Pancreas (tissue), 10 donors: ENCODE data around the gene LRRC3. TPM values are rescaled to one million over a fixed set of nuclear protein-coding genes. Genes with fewer than 3 reads are reported as not detected.
A peak's percentile ranks its signal among the peaks of the same experiment; 100 is the strongest.

Experiments used
- ATAC-seq, 4 donors: fragments of 200-7000 bp; cut with Tn5 transposase; one replicate each; pipeline versions ENCODE4 v1.8.0 to v1.9.1; 2020; ENCODE audit warnings: mild to moderate bottlenecking in 4 of 4, moderate library complexity in 4 of 4
- DNase-seq, 6 donors: peaks; one replicate each; pipeline ENCODE4 v3.0.0-alpha.2; 2020
- FAIRE-seq: peaks from 2 replicates; lab custom pipeline; 2012; peaks lifted over from hg19 to GRCh38; lab: Jason Lieb, UNC
- H3K27ac ChIP-seq, 4 donors: fragments of 200-600 bp; sonication (generic); 1 replicate in 3 of 4; 2 replicates in 1 of 4; pipeline versions ENCODE4 v1.5.0 to v1.8.0; 2020
- H3K27me3 ChIP-seq, 4 donors: fragments of 200-600 bp; one replicate each; pipeline ENCODE4 v1.8.0; 2021
- H3K36me3 ChIP-seq, 3 donors: fragments of 200-600 bp; sonication (generic) in 1 of 3; one replicate each; pipeline versions ENCODE4 v1.5.0 to v1.8.0; 2020 to 2021
- H3K4me1 ChIP-seq, 3 donors: fragments of 200-600 bp; one replicate each; pipeline ENCODE4 v1.8.0; 2021
- H3K4me3 ChIP-seq, 4 donors: fragments of 200-600 bp; sonication (generic) in 2 of 4; one replicate each; pipeline versions ENCODE4 v1.5.0 to v1.8.0; 2020 to 2021
- H3K9me3 ChIP-seq, 4 donors: fragments of 200-600 bp; one replicate each; pipeline ENCODE4 v1.8.0; 2021
- WGBS, 2 donors: extraction: QIAGEN DNeasy Blood & Tissue Kit; methylation state at CpG; one replicate each; pipeline ENCODE4 v1.1.7; 2013; 5-methylcytosine and 5-hydroxymethylcytosine counted together
- intact Hi-C, 3 donors: fragments of 100-400 bp; cut with DNase I; formaldehyde crosslinking; loops; one replicate each; pipeline versions ENCODE4 v1.11.1 to v1.14.2; 2022
- polyA plus RNA-seq, 2 donors: library from polyadenylated mRNA; stranded (reverse); fragments of 200-250 nt; gene quantifications; one replicate each; pipeline ENCODE4 v1.2.3, GENCODE V29; 2013
- total RNA-seq, 6 donors: library from RNA; stranded (reverse); fragmentation: NEBNext Ultra II Directional in 4 of 6; extraction: Animal tissue kit (Norgen Biotek cat#: 25700) in 4 of 6; gene quantifications; one replicate each; pipeline versions ENCODE4 v1.2.1 to v1.2.4, GENCODE V29; 2021 to 2023
- TF ChIP-seq, protein P1 (sequence below), 4 donors: fragments of 200-600 bp; sonication (generic) in 3 of 4; IDR thresholded peaks; one replicate each; pipeline versions ENCODE4 v1.5.0 to v1.8.0; 2021; ENCODE audit warnings: antibody characterized with exemption in 4 of 4
- donor health status: healthy with polysubstance abuse.
- donor health status: DM: no; HTN: no; CAD: no; lungs with moderate emphysema.
- donor health status: DM: no; HTN: no; CAD: no.
- donor health status: control.
- donor health status: control.
- donor health status: Bipolar disorder and iron deficiency.
- donor health status: DM: yes; HTN: yes; CAD: no.
- donor health status: DM: no; HTN: no; CAD: no.
- donor health status: DM: no; HTN: no; CAD: no.
- donor health status: DM: yes; HTN: yes; CAD: no.

The LRRC3 gene
- total and polyA plus RNA-seq, 8 donors, result 0.35 to 1.7 (median 0.47) TPM

DNA sequence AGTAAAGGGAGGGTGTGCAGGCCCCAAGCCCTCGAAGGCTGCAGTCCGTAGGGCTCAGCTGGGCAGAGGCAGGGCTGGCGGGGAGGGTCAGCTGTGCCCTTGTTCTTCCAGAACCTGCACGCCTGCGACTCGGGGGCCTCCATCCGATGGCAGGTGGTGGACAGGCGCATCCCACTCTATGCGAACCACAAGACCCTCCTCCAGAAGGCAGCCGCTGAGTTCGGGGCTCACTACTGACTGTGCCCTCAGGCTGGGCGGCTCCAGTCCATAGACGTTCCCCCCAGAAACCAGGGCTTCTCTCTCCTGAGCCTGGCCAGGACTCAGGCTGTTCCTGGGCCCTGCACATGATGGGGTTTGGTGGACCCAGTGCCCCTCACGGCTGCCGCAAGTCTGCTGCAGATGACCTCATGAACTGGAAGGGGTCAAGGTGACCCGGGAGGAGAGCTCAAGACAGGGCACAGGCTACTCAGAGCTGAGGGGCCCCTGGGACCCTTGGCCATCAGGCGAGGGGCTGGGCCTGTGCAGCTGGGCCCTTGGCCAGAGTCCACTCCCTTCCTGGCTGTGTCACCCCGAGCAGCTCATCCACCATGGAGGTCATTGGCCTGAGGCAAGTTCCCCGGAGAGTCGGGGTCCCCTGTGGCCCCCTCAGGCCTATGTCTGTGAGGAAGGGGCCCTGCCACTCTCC lies 13.6 kb upstream of the LRRC3 start:
- peak in 1 of 6 donors; percentile 47 for DNase-seq
- no peaks in the 10 kb centered on the region for H3K36me3 ChIP-seq
- no peak overlapping the region for H3K4me3 ChIP-seq
- intact Hi-C loops, result no loop called here
- H3K4me1 ChIP-seq, result no peaks in the 10 kb centered on the region
- WGBS, 2 donors, result 74 to 87% methylated on average over 19 to 20 of the region's 20 CpGs
- no peak overlapping the region for H3K27ac ChIP-seq
- no peaks in the 10 kb centered on the region for H3K27me3 ChIP-seq
- TF ChIP-seq, protein P1, sequence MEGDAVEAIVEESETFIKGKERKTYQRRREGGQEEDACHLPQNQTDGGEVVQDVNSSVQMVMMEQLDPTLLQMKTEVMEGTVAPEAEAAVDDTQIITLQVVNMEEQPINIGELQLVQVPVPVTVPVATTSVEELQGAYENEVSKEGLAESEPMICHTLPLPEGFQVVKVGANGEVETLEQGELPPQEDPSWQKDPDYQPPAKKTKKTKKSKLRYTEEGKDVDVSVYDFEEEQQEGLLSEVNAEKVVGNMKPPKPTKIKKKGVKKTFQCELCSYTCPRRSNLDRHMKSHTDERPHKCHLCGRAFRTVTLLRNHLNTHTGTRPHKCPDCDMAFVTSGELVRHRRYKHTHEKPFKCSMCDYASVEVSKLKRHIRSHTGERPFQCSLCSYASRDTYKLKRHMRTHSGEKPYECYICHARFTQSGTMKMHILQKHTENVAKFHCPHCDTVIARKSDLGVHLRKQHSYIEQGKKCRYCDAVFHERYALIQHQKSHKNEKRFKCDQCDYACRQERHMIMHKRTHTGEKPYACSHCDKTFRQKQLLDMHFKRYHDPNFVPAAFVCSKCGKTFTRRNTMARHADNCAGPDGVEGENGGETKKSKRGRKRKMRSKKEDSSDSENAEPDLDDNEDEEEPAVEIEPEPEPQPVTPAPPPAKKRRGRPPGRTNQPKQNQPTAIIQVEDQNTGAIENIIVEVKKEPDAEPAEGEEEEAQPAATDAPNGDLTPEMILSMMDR (IDR thresholded peaks at IDR 0.05), result no peak
- ATAC-seq, result no peak
- H3K9me3 ChIP-seq, result no peaks in the 10 kb centered on the region
- FAIRE-seq, result no peak

DNA sequence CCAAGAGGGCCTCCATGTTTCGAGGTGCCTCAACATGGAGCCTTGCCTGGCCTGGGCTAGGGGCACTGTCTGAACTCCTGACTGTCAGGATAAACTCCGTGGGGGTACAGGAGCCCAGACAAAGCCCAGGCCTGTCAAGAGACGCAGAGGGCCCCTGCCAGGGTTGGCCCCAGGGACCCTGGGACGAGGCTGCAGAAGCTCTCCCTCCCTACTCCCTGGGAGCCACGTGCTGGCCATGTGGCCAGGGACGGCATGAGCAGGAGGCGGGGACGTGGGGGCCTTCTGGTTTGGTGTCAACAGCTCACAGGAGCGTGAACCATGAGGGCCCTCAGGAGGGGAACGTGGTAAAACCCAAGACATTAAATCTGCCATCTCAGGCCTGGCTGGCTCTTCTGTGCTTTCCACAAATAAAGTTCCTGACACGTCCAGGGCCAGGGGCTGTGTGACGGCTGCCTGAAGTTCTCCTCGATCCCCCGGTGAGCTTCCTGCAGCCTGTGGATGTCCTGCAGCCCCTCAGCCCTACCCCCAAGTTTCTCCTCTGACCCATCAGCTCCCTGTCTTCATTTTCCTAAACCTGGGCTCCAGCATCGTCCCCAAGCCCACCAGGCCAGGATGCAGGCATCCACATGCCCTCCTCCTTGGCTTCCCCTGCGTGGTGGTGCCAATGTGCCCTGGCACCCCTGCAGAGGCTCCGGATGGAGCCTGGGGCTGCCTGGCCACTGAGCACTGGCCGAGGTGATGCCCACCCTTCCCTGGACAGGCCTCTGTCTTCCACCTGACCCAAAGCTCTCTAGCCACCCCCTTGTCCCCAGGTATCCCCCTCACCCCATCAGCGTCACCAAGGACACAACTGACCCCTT lies 12.8 kb upstream of the LRRC3 start:
- Histone ChIP-seq H3K9me3 (no peaks in the 10 kb centered on the region), H3K27ac (no peak overlapping the region), H3K4me1 (no peaks in the 10 kb centered on the region), H3K36me3 (no peaks in the 10 kb centered on the region), H3K27me3 (no peaks in the 10 kb centered on the region), H3K4me3 (no peak overlapping the region)
- WGBS, 2 donors, result 62 to 72% methylated on average over 19 of the region's 19 CpGs
- intact Hi-C loops, result no loop called here
- FAIRE-seq (no peak), DNase-seq (peak in 2 of 6 donors; percentile 20 to 56), ATAC-seq (no peak)
- TF ChIP-seq, protein P1 (IDR thresholded peaks at IDR 0.05), result no peak

DNA sequence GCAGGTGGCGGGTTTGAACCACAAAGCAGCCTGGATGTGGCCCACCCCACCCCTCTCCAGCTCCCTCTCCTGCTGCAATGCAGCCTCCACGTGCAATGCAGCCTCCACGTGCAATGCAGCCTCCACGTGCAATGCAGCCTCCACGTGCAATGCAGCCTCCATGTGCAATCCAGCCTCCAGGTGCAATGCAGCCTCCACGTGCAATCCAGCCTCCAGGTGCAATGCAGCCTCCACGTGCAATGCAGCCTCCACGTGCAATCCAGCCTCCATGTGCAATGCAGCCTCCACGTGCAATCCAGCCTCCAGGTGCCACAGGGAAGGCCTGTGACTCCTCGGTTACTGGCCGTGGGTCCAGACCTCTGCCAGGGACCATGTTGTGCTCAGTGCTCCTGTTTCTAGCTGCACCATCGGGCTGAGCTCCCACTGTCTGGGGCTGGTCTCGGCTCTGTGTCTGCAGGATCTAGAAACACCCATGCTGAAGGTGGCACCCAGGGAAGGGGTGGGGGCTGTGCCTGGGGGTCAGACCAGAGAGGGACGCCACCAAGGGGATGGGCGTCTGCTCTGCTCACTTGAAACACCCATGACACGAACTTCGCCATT lies 11.9 kb upstream of the LRRC3 start:
- TF ChIP-seq, protein P1 (IDR thresholded peaks at IDR 0.05), result no peak
- DNase-seq, result peak in 1 of 6 donors; percentile 31
- Histone ChIP-seq H3K9me3 (no peaks in the 10 kb centered on the region), H3K4me3 (no peak overlapping the region), H3K27ac (no peak overlapping the region), H3K27me3 (no peaks in the 10 kb centered on the region), H3K36me3 (no peaks in the 10 kb centered on the region), H3K4me1 (no peaks in the 10 kb centered on the region)
- FAIRE-seq, result no peak
- WGBS, 2 donors, result 54 to 66% methylated on average over 17 of the region's 17 CpGs
- no peak for ATAC-seq
- intact Hi-C loops, result no loop called here

DNA sequence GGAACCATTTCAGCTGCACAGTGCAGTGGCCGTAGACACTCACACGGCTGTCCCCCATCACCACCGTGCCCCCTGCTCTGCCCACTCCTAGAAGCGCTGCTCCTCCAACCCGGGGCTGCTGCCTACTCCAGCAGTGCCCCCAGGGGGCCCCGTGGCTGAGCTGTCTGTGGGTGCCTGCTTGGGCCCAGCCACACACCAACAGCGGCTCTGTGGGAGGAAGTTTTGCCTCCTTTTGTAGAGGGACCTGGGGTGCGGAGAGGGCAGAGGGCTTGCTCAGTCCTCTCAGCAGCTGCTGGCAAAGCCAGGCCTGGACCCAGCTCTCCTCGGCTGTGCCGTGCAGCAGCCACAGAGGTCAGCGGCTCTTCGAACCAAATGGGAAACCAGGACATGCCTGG lies 11.4 kb upstream of the LRRC3 start:
- 67 to 72% methylated on average over 12 of the region's 12 CpGs for WGBS, 2 donors
- H3K9me3 ChIP-seq, result no peaks in the 10 kb centered on the region
- intact Hi-C loops, result no loop called here

More for the DNA sequence above, 11.4 kb upstream of the LRRC3 start:
- FAIRE-seq (no peak), DNase-seq (peak in 1 of 6 donors; percentile 17), ATAC-seq (no peak)
- TF ChIP-seq, protein P1 (IDR thresholded peaks at IDR 0.05), result no peak
- Histone ChIP-seq H3K36me3 (no peaks in the 10 kb centered on the region), H3K4me3 (no peak overlapping the region), H3K4me1 (no peaks in the 10 kb centered on the region), H3K27me3 (no peaks in the 10 kb centered on the region), H3K27ac (no peak overlapping the region)
